ENCODE results near the gene DPY19L1.
"Not testable (repeated sequence)": the region's sequence is repeated elsewhere in the genome, so short reads cannot be mapped to it uniquely, and the experiment has no call there.

The DPY19L1 gene

GRCh38 chr7:34918198-34918861, 119.0 kb downstream of the DPY19L1 start:
- not testable (repeated sequence) for H3K4me3 ChIP-seq (ENCODE audit: insufficient read length, low read depth); H3K36me3 ChIP-seq (ENCODE audit: insufficient read depth, insufficient read length, low read length); DNase-seq (ENCODE audit: low read depth, low spot score); H3K9me3 ChIP-seq (ENCODE audit: insufficient read depth, low read length); H3K27me3 ChIP-seq (ENCODE audit: insufficient read depth, insufficient read length); H3K4me1 ChIP-seq (ENCODE audit: insufficient read depth, insufficient read length); H3K9ac ChIP-seq (ENCODE audit: insufficient read length, low read depth)

DNA sequence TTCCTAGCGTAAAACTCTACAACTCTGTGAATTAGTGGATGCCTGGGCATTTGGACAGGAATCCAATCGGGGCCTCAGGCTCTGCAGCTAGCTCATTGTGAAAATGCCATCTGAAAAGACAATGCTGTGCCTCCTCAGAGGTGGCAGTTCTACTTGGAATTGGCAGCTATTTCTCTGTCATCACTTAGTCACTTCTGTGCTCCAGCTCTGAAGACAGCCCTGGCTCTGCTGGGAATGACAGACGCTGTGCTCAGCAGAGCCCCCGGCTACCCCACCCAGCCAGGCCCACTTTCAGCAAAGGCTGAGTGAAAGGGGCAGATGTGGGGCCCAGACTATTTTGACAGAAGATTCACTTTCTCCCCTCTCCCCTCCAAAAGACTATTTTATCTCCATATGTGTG, 119.8 kb downstream of the DPY19L1 start:
- not testable (repeated sequence) for H3K9ac ChIP-seq (ENCODE audit: insufficient read length, low read depth); H3K27me3 ChIP-seq (ENCODE audit: insufficient read depth, insufficient read length); H3K9me3 ChIP-seq (ENCODE audit: insufficient read depth, low read length); DNase-seq (ENCODE audit: low read depth, low spot score); H3K4me1 ChIP-seq (ENCODE audit: insufficient read depth, insufficient read length); H3K36me3 ChIP-seq (ENCODE audit: insufficient read depth, insufficient read length, low read length); H3K4me3 ChIP-seq (ENCODE audit: insufficient read length, low read depth)

DNA sequence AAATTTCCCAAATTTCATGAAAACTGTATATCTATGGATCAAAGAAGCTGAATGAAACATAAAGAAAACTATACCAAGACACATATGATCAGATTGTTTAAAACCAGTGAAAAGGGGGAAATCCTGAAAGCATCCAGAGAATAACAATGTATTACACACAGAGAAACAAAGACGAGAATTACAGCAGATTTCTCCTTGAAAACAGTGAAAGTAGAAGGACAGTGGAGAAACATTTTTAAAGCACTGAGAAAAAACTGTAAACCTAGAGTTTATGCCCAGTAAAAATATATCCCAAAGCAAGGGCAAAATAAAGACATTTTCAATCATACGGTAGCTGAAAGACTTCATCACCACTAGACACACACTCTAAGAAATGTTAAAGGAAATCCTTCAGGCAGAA, 121.0 kb downstream of the DPY19L1 start:
- no peak for TF ChIP-seq YY1 (IDR thresholded peaks at IDR 0.05; ENCODE audit: insufficient read depth, insufficient read length)
- no peak for TF ChIP-seq ZNF274 (IDR thresholded peaks at IDR 0.05; ENCODE audit: low read depth, low read length)
- no peak for TF ChIP-seq SUZ12 (IDR thresholded peaks at IDR 0.05; ENCODE audit: extremely low read depth, insufficient read depth, insufficient read length)
- no peak for DNase-seq (ENCODE audit: low read depth, low spot score)
- Histone ChIP-seq H3K9ac (ENCODE audit: insufficient read length, low read depth) (no peak overlapping the region), H3K4me1 (ENCODE audit: insufficient read depth, insufficient read length) (no peaks in the 10 kb centered on the region), H3K4me3 (ENCODE audit: insufficient read length, low read depth) (no peak overlapping the region), H3K9me3 (ENCODE audit: insufficient read depth, low read length) (no peaks in the 10 kb centered on the region; the same call in 1 of the 2 replicates), H3K36me3 (ENCODE audit: insufficient read depth, insufficient read length, low read length) (no peaks in the 10 kb centered on the region), H3K27me3 (ENCODE audit: insufficient read depth, insufficient read length) (no peaks in the 10 kb centered on the region)

DNA sequence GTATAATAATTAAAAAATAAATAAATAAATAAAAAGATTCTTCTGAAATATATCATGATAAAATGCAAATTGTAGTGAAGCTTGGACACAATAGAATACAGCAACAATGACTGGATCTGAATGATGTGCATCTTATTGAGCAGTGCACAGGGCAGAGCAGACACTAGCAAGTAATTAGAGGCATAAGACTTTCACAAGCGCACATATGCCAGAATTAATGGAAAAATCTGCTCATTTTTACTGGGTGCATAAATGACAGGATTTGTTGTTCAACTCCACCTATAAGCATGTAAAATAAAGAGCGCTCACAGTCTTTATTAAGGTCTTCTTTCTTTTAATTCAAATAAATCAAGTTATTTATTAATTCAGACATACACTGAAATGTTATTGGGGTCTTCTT, 125.0 kb downstream of the DPY19L1 start:
- Histone ChIP-seq H3K9ac (ENCODE audit: insufficient read length, low read depth) (no peak overlapping the region), H3K4me1 (ENCODE audit: insufficient read depth, insufficient read length) (no peaks in the 10 kb centered on the region), H3K9me3 (ENCODE audit: insufficient read depth, low read length) (no peaks in the 10 kb centered on the region; the same call in 1 of the 2 replicates), H3K27me3 (ENCODE audit: insufficient read depth, insufficient read length) (no peaks in the 10 kb centered on the region), H3K4me3 (ENCODE audit: insufficient read length, low read depth) (no peak overlapping the region), H3K36me3 (ENCODE audit: insufficient read depth, insufficient read length, low read length) (no peaks in the 10 kb centered on the region)
- no peak for TF ChIP-seq SUZ12 (IDR thresholded peaks at IDR 0.05; ENCODE audit: extremely low read depth, insufficient read depth, insufficient read length)
- TF ChIP-seq YY1 (IDR thresholded peaks at IDR 0.05; ENCODE audit: insufficient read depth, insufficient read length), result no peak
- TF ChIP-seq ZNF274 (IDR thresholded peaks at IDR 0.05; ENCODE audit: low read depth, low read length), result no peak
- no peak for DNase-seq (ENCODE audit: low read depth, low spot score)

GRCh38 chr7:34906266-34906850, 130.9 kb downstream of the DPY19L1 start:
- peak overlapping the region; percentile 18 for H3K4me3 ChIP-seq (ENCODE audit: insufficient read length, low read depth)
- H3K9me3 ChIP-seq (ENCODE audit: insufficient read depth, low read length); H3K27me3 ChIP-seq (ENCODE audit: insufficient read depth, insufficient read length); H3K4me1 ChIP-seq (ENCODE audit: insufficient read depth, insufficient read length); H3K36me3 ChIP-seq (ENCODE audit: insufficient read depth, insufficient read length, low read length): not testable (repeated sequence)
- H3K9ac ChIP-seq (ENCODE audit: insufficient read length, low read depth), result peak overlapping the region; percentile 44
- DNase-seq (ENCODE audit: low read depth, low spot score), result peak; percentile 9

DNA sequence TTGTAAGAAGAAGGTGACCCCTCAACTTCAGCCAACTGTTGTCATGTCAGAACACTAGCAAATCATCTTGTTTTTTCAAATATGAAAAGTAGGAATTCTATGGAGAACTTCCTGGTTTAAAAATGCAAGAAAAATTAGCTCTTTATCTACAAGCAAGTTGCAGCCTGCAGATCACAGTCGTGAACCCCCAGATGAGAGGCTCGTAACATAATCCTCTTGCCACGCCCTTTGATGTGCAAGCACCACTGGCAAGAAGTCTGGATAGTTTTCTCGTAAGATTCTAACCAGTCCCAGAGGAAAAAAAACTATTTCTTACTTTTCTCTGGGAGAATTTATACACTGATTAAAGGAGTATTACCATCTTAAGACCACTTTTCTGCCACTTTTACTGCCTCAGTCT, 132.3 kb downstream of the DPY19L1 start:
- Histone ChIP-seq H3K9ac (ENCODE audit: insufficient read length, low read depth) (no peak overlapping the region), H3K9me3 (ENCODE audit: insufficient read depth, low read length) (no peaks in the 10 kb centered on the region), H3K4me3 (ENCODE audit: insufficient read length, low read depth) (no peak overlapping the region), H3K27me3 (ENCODE audit: insufficient read depth, insufficient read length) (no peaks in the 10 kb centered on the region), H3K36me3 (ENCODE audit: insufficient read depth, insufficient read length, low read length) (no peaks in the 10 kb centered on the region), H3K4me1 (ENCODE audit: insufficient read depth, insufficient read length) (peaks cover 3% of the 10 kb centered on the region)
- no peak for DNase-seq (ENCODE audit: low read depth, low spot score)
- TF ChIP-seq ZNF274 (IDR thresholded peaks at IDR 0.05; ENCODE audit: low read depth, low read length), result no peak
- TF ChIP-seq SUZ12 (IDR thresholded peaks at IDR 0.05; ENCODE audit: extremely low read depth, insufficient read depth, insufficient read length), result no peak
- TF ChIP-seq YY1 (IDR thresholded peaks at IDR 0.05; ENCODE audit: insufficient read depth, insufficient read length), result no peak

- H3K9me3 ChIP-seq (ENCODE audit: insufficient read depth, low read length); H3K27me3 ChIP-seq (ENCODE audit: insufficient read depth, insufficient read length); H3K4me1 ChIP-seq (ENCODE audit: insufficient read depth, insufficient read length); H3K4me3 ChIP-seq (ENCODE audit: insufficient read length, low read depth); H3K36me3 ChIP-seq (ENCODE audit: insufficient read depth, insufficient read length, low read length); H3K9ac ChIP-seq (ENCODE audit: insufficient read length, low read depth); DNase-seq (ENCODE audit: low read depth, low spot score): not testable (repeated sequence)
These were observed 133.4 kb downstream of the DPY19L1 start for GRCh38 chr7:34903921-34904320.

DNA sequence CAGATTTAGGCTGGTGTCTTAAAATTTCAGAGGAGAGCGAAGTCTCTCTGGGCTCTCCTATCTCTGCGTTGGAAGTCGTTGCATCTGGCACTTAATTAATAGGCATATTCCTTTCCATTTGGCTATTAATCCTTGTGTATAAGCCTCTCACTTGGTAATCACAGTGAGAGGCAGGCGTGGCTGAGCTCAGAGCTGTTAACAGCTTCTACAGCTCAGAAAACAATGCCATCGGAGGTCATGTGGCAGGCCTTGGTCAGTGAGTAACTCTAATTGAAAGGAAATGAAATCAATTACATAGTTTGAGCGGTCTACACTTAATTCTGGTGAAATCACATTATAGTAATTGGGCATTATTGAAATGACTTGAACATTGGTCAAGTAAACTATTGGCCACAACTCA, 135.1 kb downstream of the DPY19L1 start:
- TF ChIP-seq ZNF274 (IDR thresholded peaks at IDR 0.05; ENCODE audit: low read depth, low read length) (no peak), SUZ12 (IDR thresholded peaks at IDR 0.05; ENCODE audit: extremely low read depth, insufficient read depth, insufficient read length) (no peak)
- Histone ChIP-seq H3K4me1 (ENCODE audit: insufficient read depth, insufficient read length) (peaks cover 6% of the 10 kb centered on the region), H3K9ac (ENCODE audit: insufficient read length, low read depth) (no peak overlapping the region), H3K4me3 (ENCODE audit: insufficient read length, low read depth) (no peak overlapping the region), H3K36me3 (ENCODE audit: insufficient read depth, insufficient read length, low read length) (no peaks in the 10 kb centered on the region), H3K9me3 (ENCODE audit: insufficient read depth, low read length) (0 out of 2 replicates have a peak, but pooled peaks cover 5% of the 10 kb centered on the region), H3K27me3 (ENCODE audit: insufficient read depth, insufficient read length) (no peaks in the 10 kb centered on the region)
- DNase-seq (ENCODE audit: low read depth, low spot score), result no peak
